K562 (cell line): ENCODE measurements around the gene WIPF2. TPM values are rescaled to one million over a fixed set of nuclear protein-coding genes. Genes with fewer than 3 reads are reported as not detected.

ENCODE experiments used
- ATAC-seq: fragments of 200-7000 bp; cut with Tn5 transposase; 3 replicates; pipeline ENCODE4 v1.9.1; 2020; ENCODE audit warnings: moderate library complexity
- BruUV-seq: library from RNA; stranded (reverse); fragments of 400-500 nt; replicated peaks from 2 replicates; lab custom pipeline; 2021; lab: Mats Ljungman, UMichigan
- CTCF ChIA-PET: fragments of 300-600 bp; formaldehyde crosslinking; extraction: SDS; loops from one replicate; lab custom pipeline; 2021; ENCODE audit warnings: low intra/inter-chr PET ratio; lab: Yijun Ruan, JAX
- POLR2A ChIA-PET: fragments of 300-600, 350-650 bp; sonication (Branson Sonifier 250); formaldehyde crosslinking; extraction: SDS; loops from one replicate; lab custom pipeline; 2021; ENCODE audit warnings: antibody characterized with exemption, inconsistent platforms; lab: Yijun Ruan, JAX
- DNase-seq, 4 experiments: peaks; one replicate each; pipeline versions ENCODE4 v3.0.0 to v3.0.0-alpha.2; 2011 to 2018; ENCODE audit warnings: low spot score in 3 of 4, mixed read lengths in 3 of 4; ENCODE audit errors: extremely low read depth in 1 of 4
- FAIRE-seq: peaks from 2 replicates; lab custom pipeline; 2011; peaks lifted over from hg19 to GRCh38; lab: Jason Lieb, UNC
- H2AFZ ChIP-seq: 2 replicates; pipeline ENCODE4 v1.6.0; 2011; ENCODE audit warnings: low read depth, low read length, control low read depth, inconsistent platforms
- H3K27ac ChIP-seq: fragments of 200-600 bp; 3 replicates; pipeline ENCODE4 v1.8.0; 2011; ENCODE audit warnings: low read depth, mild to moderate bottlenecking, control low read depth, inconsistent platforms, low read length, moderate library complexity, mixed read lengths; ENCODE audit errors: extremely low read depth
- H3K27me3 ChIP-seq, 2 experiments: fragments of 300-600 bp in 1 of 2; 2 replicates in 1 of 2; 3 replicates in 1 of 2; pipeline versions ENCODE4 v1.6.0 to v1.8.0; 2011; ENCODE audit warnings: inconsistent platforms in 2 of 2, low read length in 2 of 2, mild to moderate bottlenecking in 1 of 2, mixed read lengths in 1 of 2, moderate library complexity in 1 of 2; ENCODE audit not compliant: control insufficient read depth in 2 of 2, insufficient read depth in 2 of 2
- H3K36me3 ChIP-seq: fragments of 300-600 bp; 3 replicates; pipeline ENCODE4 v1.8.0; 2011; ENCODE audit warnings: mild to moderate bottlenecking, low read length, inconsistent platforms; ENCODE audit not compliant: control insufficient read depth, insufficient read depth
- H3K4me1 ChIP-seq, 2 experiments: fragments of 200-600 bp in 1 of 2; replicated peaks in 1 of 2; 2 replicates in 1 of 2; 3 replicates in 1 of 2; pipeline versions ENCODE4 v1.5.1 to v1.8.0; 2011; ENCODE audit warnings: inconsistent platforms in 2 of 2, low read length in 2 of 2, mild to moderate bottlenecking in 1 of 2, mixed read lengths in 1 of 2, moderate library complexity in 1 of 2; ENCODE audit not compliant: control insufficient read depth in 2 of 2, insufficient read depth in 2 of 2
- H3K4me2 ChIP-seq: 2 replicates; pipeline ENCODE4 v1.6.1; 2011; ENCODE audit warnings: low read length, control low read depth, inconsistent platforms, mixed read lengths; ENCODE audit not compliant: insufficient read depth
- H3K4me3 ChIP-seq: fragments of 200-600 bp; sonication (generic), shearing (Covaris generic); 2 replicates; pipeline ENCODE4 v1.5.1; 2016; ENCODE audit warnings: control low read depth, inconsistent platforms
- H3K79me2 ChIP-seq: fragments of 200-600 bp; 3 replicates; pipeline ENCODE4 v1.8.0; 2011; ENCODE audit warnings: low read length, inconsistent platforms; ENCODE audit not compliant: control insufficient read depth, insufficient read depth
- H3K9ac ChIP-seq, 2 experiments: 2 replicates each; pipeline versions ENCODE4 v1.6.0 to v1.6.1; 2011; ENCODE audit warnings: low read depth in 2 of 2, low read length in 2 of 2, control low read depth in 1 of 2, inconsistent platforms in 1 of 2, mild to moderate bottlenecking in 1 of 2, mixed read lengths in 1 of 2; ENCODE audit not compliant: insufficient read depth in 1 of 2
- H3K9me1 ChIP-seq: one replicate; pipeline ENCODE4 v1.6.0; 2011; ENCODE audit warnings: inconsistent platforms, mild to moderate bottlenecking, low read length, moderate library complexity; ENCODE audit not compliant: control insufficient read depth, insufficient read depth
- H3K9me3 ChIP-seq: replicated peaks from 2 replicates; pipeline ENCODE4 v1.5.1; 2011; ENCODE audit warnings: low read depth, low read length, inconsistent platforms; ENCODE audit not compliant: control insufficient read depth, insufficient read depth
- H4K20me1 ChIP-seq: replicated peaks from 2 replicates; pipeline ENCODE4 v1.6.1; 2011; ENCODE audit warnings: low read length, inconsistent platforms, mixed read lengths; ENCODE audit not compliant: control insufficient read depth, insufficient read depth
- CREB1 ChIP-seq, 2 experiments: sonication (generic) in 1 of 2; formaldehyde crosslinking in 1 of 2; IDR thresholded peaks; 2 replicates each; pipeline versions ENCODE4 v1.6.1 to v1.8.0; 2012 to 2022; ENCODE audit warnings: inconsistent platforms in 1 of 2, mild to moderate bottlenecking in 1 of 2, missing genetic modification reagents in 1 of 2, moderate library complexity in 1 of 2
- DPF2 ChIP-seq: fragments of 450-650 bp; IDR thresholded peaks from 2 replicates; pipeline ENCODE4 v1.6.1; 2016
- ETV1 ChIP-seq: fragments of 450-650 bp; conservative IDR thresholded peaks from 2 replicates; pipeline ENCODE4 v1.6.1; 2016; ENCODE audit warnings: missing genetic modification characterization, control low read depth, low read depth, missing compliant biosample characterization
- ILK ChIP-seq: fragments of 450-650 bp; IDR thresholded peaks from 2 replicates; pipeline ENCODE4 v1.6.1; 2016; ENCODE audit warnings: missing genetic modification characterization, low read depth, mild to moderate bottlenecking, missing compliant biosample characterization, moderate library complexity, borderline replicate concordance
- JUN ChIP-seq, 2 experiments: sonication (generic) in 1 of 2; formaldehyde crosslinking in 1 of 2; IDR thresholded peaks; 2 replicates each; pipeline versions ENCODE4 v1.6.1 to v1.8.0; 2012 to 2022; ENCODE audit warnings: borderline replicate concordance in 2 of 2, mild to moderate bottlenecking in 2 of 2, improper control_type of control experiment in 1 of 2, low read depth in 1 of 2, low read length in 1 of 2, missing genetic modification reagents in 1 of 2
- NFIC ChIP-seq: fragments of 450-650 bp; IDR thresholded peaks from 2 replicates; pipeline ENCODE4 v1.6.1; 2017; ENCODE audit warnings: mild to moderate bottlenecking, inconsistent platforms
- RUNX1 ChIP-seq: sonication (generic); IDR thresholded peaks from 2 replicates; pipeline ENCODE4 v1.6.1; 2016; ENCODE audit warnings: antibody characterized with exemption, low read depth
- SIN3A ChIP-seq, 2 experiments: fragments of 150-350 bp in 1 of 2; IDR thresholded peaks; 2 replicates each; pipeline ENCODE4 v1.6.1; 2011 to 2016; ENCODE audit warnings: borderline replicate concordance in 2 of 2, low read depth in 2 of 2, low read length in 2 of 2, mild to moderate bottlenecking in 2 of 2, moderate library complexity in 2 of 2; ENCODE audit not compliant: control insufficient read depth in 1 of 2
- SMAD3 ChIP-seq: fragments of 450-650 bp; formaldehyde crosslinking; conservative IDR thresholded peaks from 2 replicates; pipeline ENCODE4 v1.4.0; 2020; ENCODE audit warnings: mild to moderate bottlenecking
- ZFPM2 ChIP-seq: fragments of 250-450 bp; sonication (Bioruptor Pico); IDR thresholded peaks from 2 replicates; pipeline ENCODE4 v1.5.1; 2022; ENCODE audit warnings: mild to moderate bottlenecking
- ZFX ChIP-seq: sonication (generic); formaldehyde crosslinking; IDR thresholded peaks from 2 replicates; pipeline ENCODE4 v1.8.0; 2022; ENCODE audit warnings: mild to moderate bottlenecking, missing genetic modification reagents, moderate library complexity
- ZNF184 ChIP-seq: sonication (generic); formaldehyde crosslinking; IDR thresholded peaks from 2 replicates; pipeline ENCODE4 v1.5.0; 2020; ENCODE audit warnings: missing genetic modification reagents
- WGBS: fragments of 100-300 bp; shearing (Covaris generic); methylation state at CpG from one replicate; pipeline ENCODE4 v1.1.6; 2016; ENCODE audit warnings: low coverage, mixed read lengths; ENCODE audit not compliant: insufficient coverage; ENCODE audit errors: missing lambda C conversion rate; 5-methylcytosine and 5-hydroxymethylcytosine counted together
- in situ Hi-C: fragments of 300-500 bp; cut with MboI; formaldehyde crosslinking; loops from 4 replicates; pipeline ENCODE4 v1.15.0; 2018; ENCODE audit warnings: inconsistent platforms, mixed read lengths
- intact Hi-C: fragments of 100-400 bp; cut with micrococcal nuclease; formaldehyde crosslinking; loops from 2 replicates; pipeline ENCODE4 v1.14.2; 2022
- polyA plus RNA-seq, 8 experiments: library from polyadenylated mRNA; depleted of rRNA in 4 of 8; stranded (reverse) in 5 of 8; unstranded in 3 of 8; fragments of >200 nt; fragmentation: Nextera tagmentation in 2 of 8; fragmentation: Illumina TruSeq in 1 of 8; extraction: Ambion mirVana in 2 of 8; extraction: Trizol in 1 of 8; gene quantifications; 2 replicates each; pipeline versions ENCODE4 v1.2.1 to v1.2.3, GENCODE V29; 2011 to 2014; ENCODE audit warnings: inconsistent platforms in 1 of 8, missing spikeins in 1 of 8
- total RNA-seq, 7 experiments: library from RNA; depleted of rRNA in 6 of 7; stranded (reverse); fragments of >200 nt in 6 of 7; fragmentation: Illumina TruSeq in 2 of 7; extraction: Trizol in 2 of 7; gene quantifications; 2 replicates each; pipeline versions ENCODE4 v1.2.1 to v1.2.3, GENCODE V29; 2011 to 2021; ENCODE audit warnings: low replicate concordance in 1 of 7
- TF ChIP-seq, protein P1 (sequence below): sonication (generic); formaldehyde crosslinking; IDR thresholded peaks from 2 replicates; pipeline ENCODE4 v1.8.0; 2023; ENCODE audit warnings: mild to moderate bottlenecking, missing genetic modification reagents
- TF ChIP-seq, protein P2 (sequence below): sonication (generic); formaldehyde crosslinking; IDR thresholded peaks from 2 replicates; pipeline ENCODE4 v1.9.0; 2022; ENCODE audit warnings: mild to moderate bottlenecking, missing genetic modification reagents
- TF ChIP-seq, protein P3 (sequence below): fragments of 250-450 bp; sonication (Bioruptor Pico); IDR thresholded peaks from 2 replicates; pipeline ENCODE4 v1.8.0; 2022; ENCODE audit warnings: moderate library complexity, mild to moderate bottlenecking, inconsistent platforms
- TF ChIP-seq, protein P4 (sequence below): fragments of 250-450 bp; sonication (Bioruptor Pico); IDR thresholded peaks from 2 replicates; pipeline ENCODE4 v1.6.1; 2021; ENCODE audit warnings: mild to moderate bottlenecking

WIPF2 gene
- total and polyA plus RNA-seq, 9 of the 15 experiments (the other 6 are each of a cell fraction or from before 2014, with no cell fraction given), result 3.6 to 15.0 (median 5.3) TPM

GRCh38 chr17:40291281-40291664, 72.2 kb downstream of the WIPF2 start:
- ChIA-PET CTCF (interaction anchor here (0.8 to 2.2 kb wide), 4 partner anchors 89 to 278 kb away, joined by 3 to 19 read pairs (median 10); no protein-coding TSS in a partner anchor), POLR2A (interaction anchor here (0.6 to 1.5 kb wide), 4 partner anchors 9 to 247 kb away, joined by 3 to 5 read pairs (median 4); no protein-coding TSS in a partner anchor)
- Histone ChIP-seq H2AFZ (no peak overlapping the region), H3K4me2 (no peak overlapping the region), H3K27ac (no peak overlapping the region), H3K4me1 (peaks cover 0 to 7% of the 10 kb centered on the region in 2 experiments; a peak in 2 of 5 replicates), H3K9me3 (no peaks in the 10 kb centered on the region), H3K36me3 (peaks cover 70% of the 10 kb centered on the region), H3K79me2 (peaks cover 41% of the 10 kb centered on the region), H3K9me1 (no peaks in the 10 kb centered on the region), H3K9ac (no peak overlapping the region), H4K20me1 (no peaks in the 10 kb centered on the region), H3K27me3 (no peaks in the 10 kb centered on the region), H3K4me3 (no peak overlapping the region)
- intact Hi-C loops, result no loop called here
- in situ Hi-C loops, result loop anchor here (5.0 to 25.0 kb wide), 2 partner anchors 179 to 279 kb away; partner anchors contain the start of gene CSF3
- 100% methylated on average over 2 of the region's 2 CpGs for WGBS
- no peak for FAIRE-seq
- BruUV-seq, result no TSS peak
- no peak for DNase-seq
- ATAC-seq, result no peak
- TF ChIP-seq, protein P1, sequence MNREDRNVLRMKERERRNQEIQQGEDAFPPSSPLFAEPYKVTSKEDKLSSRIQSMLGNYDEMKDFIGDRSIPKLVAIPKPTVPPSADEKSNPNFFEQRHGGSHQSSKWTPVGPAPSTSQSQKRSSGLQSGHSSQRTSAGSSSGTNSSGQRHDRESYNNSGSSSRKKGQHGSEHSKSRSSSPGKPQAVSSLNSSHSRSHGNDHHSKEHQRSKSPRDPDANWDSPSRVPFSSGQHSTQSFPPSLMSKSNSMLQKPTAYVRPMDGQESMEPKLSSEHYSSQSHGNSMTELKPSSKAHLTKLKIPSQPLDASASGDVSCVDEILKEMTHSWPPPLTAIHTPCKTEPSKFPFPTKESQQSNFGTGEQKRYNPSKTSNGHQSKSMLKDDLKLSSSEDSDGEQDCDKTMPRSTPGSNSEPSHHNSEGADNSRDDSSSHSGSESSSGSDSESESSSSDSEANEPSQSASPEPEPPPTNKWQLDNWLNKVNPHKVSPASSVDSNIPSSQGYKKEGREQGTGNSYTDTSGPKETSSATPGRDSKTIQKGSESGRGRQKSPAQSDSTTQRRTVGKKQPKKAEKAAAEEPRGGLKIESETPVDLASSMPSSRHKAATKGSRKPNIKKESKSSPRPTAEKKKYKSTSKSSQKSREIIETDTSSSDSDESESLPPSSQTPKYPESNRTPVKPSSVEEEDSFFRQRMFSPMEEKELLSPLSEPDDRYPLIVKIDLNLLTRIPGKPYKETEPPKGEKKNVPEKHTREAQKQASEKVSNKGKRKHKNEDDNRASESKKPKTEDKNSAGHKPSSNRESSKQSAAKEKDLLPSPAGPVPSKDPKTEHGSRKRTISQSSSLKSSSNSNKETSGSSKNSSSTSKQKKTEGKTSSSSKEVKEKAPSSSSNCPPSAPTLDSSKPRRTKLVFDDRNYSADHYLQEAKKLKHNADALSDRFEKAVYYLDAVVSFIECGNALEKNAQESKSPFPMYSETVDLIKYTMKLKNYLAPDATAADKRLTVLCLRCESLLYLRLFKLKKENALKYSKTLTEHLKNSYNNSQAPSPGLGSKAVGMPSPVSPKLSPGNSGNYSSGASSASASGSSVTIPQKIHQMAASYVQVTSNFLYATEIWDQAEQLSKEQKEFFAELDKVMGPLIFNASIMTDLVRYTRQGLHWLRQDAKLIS (CRISPR knock-in tag), result no peak
- TF ChIP-seq RUNX1 (no peak), ZFX (no peak), JUN (IDR thresholded peaks at IDR 0.05; ENCODE audit: borderline replicate concordance, low read depth, low read length) (no peak), JUN (CRISPR knock-in tag; IDR thresholded peaks at IDR 0.05; ENCODE audit: borderline replicate concordance) (no peak), NFIC (no peak), ETV1 (tag) (no peak), ZNF184 (no peak), DPF2 (no peak), SMAD3 (CRISPR knock-in tag) (no peak), ZFPM2 (CRISPR knock-in tag) (no peak), ILK (no peak), SIN3A (IDR thresholded peaks at IDR 0.05; ENCODE audit: borderline replicate concordance in 2 of 2, control insufficient read depth in 1 of 2, low read depth in 2 of 2, low read length in 2 of 2) (no peak), CREB1 (IDR thresholded peaks at IDR 0.05) (no peak), CREB1 (CRISPR knock-in tag; IDR thresholded peaks at IDR 0.05) (no peak)
- TF ChIP-seq, protein P2, sequence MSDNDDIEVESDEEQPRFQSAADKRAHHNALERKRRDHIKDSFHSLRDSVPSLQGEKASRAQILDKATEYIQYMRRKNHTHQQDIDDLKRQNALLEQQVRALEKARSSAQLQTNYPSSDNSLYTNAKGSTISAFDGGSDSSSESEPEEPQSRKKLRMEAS (CRISPR knock-in tag), result no peak
- TF ChIP-seq, protein P3, sequence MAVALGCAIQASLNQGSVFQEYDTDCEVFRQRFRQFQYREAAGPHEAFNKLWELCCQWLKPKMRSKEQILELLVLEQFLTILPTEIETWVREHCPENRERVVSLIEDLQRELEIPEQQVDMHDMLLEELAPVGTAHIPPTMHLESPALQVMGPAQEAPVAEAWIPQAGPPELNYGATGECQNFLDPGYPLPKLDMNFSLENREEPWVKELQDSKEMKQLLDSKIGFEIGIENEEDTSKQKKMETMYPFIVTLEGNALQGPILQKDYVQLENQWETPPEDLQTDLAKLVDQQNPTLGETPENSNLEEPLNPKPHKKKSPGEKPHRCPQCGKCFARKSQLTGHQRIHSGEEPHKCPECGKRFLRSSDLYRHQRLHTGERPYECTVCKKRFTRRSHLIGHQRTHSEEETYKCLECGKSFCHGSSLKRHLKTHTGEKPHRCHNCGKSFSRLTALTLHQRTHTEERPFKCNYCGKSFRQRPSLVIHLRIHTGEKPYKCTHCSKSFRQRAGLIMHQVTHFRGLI (CRISPR knock-in tag), result no peak
- TF ChIP-seq, protein P4, sequence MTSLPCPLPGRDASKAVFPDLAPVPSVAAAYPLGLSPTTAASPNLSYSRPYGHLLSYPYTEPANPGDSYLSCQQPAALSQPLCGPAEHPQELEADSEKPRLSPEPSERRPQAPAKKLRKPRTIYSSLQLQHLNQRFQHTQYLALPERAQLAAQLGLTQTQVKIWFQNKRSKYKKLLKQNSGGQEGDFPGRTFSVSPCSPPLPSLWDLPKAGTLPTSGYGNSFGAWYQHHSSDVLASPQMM, result no peak
